ENCODE results near the gene UBE2M. TPM values are rescaled to one million over a fixed set of nuclear protein-coding genes. Genes with fewer than 3 reads are reported as not detected.
"Not testable (repeated sequence)": the region's sequence is repeated elsewhere in the genome, so short reads cannot be mapped to it uniquely, and the experiment has no call there.

UBE2M gene
- total RNA-seq, 1 donor from 2014 or later, result 130 TPM

- no peak for ATAC-seq
- intact Hi-C loops (cut with DNase I), result no loop called here
- DNase-seq (ENCODE audit: missing footprints), result no peak
Measured at GRCh38 chr19:58547323-58548312, 10.8 kb downstream of the UBE2M start.

- intact Hi-C loops (cut with DNase I), result no loop called here
- ATAC-seq (no peak), DNase-seq (ENCODE audit: missing footprints) (no peak)
Measured at GRCh38 chr19:58546019-58546530, 12.3 kb downstream of the UBE2M start.

- DNase-seq (ENCODE audit: missing footprints) (no peak), ATAC-seq (no peak)
- intact Hi-C loops (cut with DNase I), result no loop called here
Measured at GRCh38 chr19:58545286-58546018, 13.0 kb downstream of the UBE2M start.

DNA sequence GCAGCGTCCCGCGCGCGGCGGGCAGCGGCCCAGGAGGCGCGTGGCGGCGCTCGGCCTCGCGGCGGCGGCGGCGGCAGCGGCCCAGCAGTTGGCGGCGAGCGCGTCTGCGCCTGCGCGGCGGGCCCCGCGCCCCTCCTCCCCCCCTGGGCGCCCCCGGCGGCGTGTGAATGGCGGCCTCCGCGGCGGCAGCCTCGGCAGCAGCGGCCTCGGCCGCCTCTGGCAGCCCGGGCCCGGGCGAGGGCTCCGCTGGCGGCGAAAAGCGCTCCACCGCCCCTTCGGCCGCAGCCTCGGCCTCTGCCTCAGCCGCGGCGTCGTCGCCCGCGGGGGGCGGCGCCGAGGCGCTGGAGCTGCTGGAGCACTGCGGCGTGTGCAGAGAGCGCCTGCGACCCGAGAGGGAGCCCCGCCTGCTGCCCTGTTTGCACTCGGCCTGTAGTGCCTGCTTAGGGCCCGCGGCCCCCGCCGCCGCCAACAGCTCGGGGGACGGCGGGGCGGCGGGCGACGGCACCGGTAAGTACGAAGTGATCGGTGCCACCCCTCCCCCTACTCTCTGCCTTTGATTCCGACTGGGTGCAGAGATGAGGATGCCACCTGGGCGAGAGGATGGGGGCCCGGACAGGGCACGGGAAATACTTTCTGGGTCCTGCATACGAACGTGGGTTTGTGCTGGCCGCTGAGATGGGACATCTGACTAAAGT, 13.7 kb downstream of the UBE2M start:
- peak; percentile 8 for ATAC-seq
- peak; percentile 74 for DNase-seq (ENCODE audit: missing footprints)
- intact Hi-C loops (cut with DNase I), result no loop called here

GRCh38 chr19:58543826-58544590, 14.4 kb downstream of the UBE2M start, which contains the start of gene TRIM28:
TSS of gene TRIM28 (plus strand) at chr19:58544064. CDS start at chr19:58544758, 694 bp downstream.
- peak; percentile 98 for DNase-seq (ENCODE audit: missing footprints)
- peak; percentile 97 for ATAC-seq
- intact Hi-C loops (cut with DNase I), result loop anchor here (1.0 kb wide), 1 partner anchor 24 kb away; no protein-coding TSS in a partner anchor

- not testable (repeated sequence) for DNase-seq (ENCODE audit: missing footprints); ATAC-seq
- intact Hi-C loops (cut with DNase I), result loop anchor here (1.0 kb wide), 1 partner anchor 23 kb away; no protein-coding TSS in a partner anchor
Measured at GRCh38 chr19:58542641-58543372, 15.6 kb downstream of the UBE2M start.

DNA sequence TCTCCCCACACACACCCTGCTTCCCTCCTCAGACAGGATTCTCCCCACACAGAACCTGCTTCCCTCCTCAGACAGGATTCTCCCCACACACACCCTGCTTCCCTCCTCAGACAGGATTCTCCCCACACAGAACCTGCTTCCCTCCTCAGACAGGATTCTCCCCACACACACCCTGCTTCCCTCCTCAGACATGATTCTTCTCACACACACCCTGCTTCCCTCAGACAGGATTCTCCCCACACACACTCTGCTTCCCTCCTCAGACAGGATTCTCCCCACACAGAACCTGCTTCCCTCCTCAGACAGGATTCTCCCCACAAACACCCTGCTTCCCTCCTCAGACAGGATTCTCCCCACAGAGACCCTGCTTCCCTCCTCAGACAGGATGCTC, 19.2 kb downstream of the UBE2M start:
- ATAC-seq; DNase-seq (ENCODE audit: missing footprints); intact Hi-C loops (cut with DNase I): not testable (repeated sequence)

GRCh38 chr19:58538257-58539168, 19.9 kb downstream of the UBE2M start:
- DNase-seq (ENCODE audit: missing footprints) (no peak), ATAC-seq (no peak)
- intact Hi-C loops (cut with DNase I), result no loop called here

DNA sequence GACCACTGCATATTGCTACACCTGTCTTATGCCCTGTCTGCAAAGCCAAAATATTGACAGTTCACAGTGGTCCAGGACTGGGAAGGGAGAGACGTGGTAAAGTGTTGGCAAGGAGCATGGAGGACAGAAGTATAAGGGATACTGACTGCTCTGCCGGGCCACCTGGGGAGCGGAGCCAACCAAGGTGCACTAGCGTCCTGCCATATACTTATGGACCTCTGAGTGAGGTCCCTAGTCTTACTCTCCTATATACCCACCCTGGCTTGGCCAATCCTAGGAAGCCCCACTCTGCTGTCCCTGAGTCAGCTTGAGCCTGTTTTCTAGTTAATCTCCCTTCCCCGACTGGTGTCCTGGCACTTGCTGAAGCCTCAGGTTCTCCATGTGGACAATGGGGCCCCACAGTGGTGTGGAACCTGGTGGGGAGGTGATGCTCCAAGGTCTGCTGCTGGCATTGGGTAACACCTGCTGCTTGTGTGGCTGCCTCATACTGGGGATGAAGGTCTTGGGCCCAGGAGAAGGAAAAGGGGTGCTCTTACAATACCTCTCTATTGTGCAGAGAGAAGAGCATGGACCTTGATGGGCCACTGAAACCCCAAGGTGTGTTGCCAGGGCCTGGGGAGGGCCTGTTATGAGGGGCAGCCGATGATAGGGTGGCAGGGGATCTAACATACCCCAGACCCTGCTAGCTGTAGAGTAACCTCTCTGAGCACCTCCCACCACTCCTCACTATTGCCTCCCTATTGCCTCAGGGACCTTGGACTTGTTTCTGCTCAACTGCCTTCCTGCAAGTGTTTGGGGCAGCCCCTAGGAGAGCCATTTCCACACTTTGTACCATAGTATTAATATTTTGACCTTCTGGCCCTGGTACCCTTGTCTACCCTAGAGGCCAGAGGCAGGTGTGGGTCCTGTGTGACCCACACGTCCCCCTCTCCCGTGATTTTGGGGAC, 21.3 kb downstream of the UBE2M start:
- no peak for DNase-seq (ENCODE audit: missing footprints)
- no peak for ATAC-seq
- intact Hi-C loops (cut with DNase I), result no loop called here

- intact Hi-C loops (cut with DNase I), result no loop called here
- no peak for ATAC-seq
Measured at GRCh38 chr19:58535857-58536256, 22.6 kb downstream of the UBE2M start.

DNA sequence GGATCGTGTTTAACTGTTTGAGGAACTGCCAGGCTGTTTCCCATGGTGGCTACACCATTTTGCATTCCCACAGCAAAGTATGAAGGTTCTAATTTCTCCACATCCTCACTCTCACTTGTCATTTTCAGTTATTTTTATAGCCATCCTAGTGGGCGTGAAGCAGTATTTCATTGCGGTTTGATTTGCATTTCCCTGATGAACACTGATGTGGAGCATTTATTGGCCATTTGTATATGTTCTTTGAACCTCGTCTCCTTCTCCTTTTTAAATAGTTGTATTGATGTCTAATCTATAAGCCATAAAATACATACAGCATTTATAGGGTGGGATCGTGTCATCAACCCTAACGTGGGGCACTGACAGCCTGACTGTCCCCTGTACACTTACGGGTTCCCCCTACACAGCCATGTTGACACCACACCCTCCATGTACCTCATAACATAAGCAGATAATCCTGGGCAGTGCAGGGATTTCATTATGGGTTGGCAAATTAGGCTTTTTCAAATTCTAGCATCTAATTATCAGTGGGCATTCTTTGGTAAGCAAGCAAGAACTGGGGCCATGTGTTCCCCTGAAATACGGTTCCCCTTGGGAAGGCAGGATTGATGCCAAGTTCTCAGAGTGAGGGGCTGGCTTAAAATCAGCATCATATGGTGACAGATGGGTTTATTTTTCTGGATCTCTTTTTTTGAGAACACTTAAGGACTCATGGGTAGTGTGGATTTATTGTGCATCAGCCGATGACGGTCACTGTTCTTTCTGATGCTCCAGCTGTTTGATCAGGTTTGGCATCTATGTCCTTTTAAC, 27.2 kb downstream of the UBE2M start:
- intact Hi-C loops (cut with DNase I), result no loop called here
- no peak for ATAC-seq
- DNase-seq (ENCODE audit: missing footprints), result no peak

More at GRCh38 chr19:58535857-58536256, 22.6 kb downstream of the UBE2M start:
- no peak for DNase-seq (ENCODE audit: missing footprints)

DNA sequence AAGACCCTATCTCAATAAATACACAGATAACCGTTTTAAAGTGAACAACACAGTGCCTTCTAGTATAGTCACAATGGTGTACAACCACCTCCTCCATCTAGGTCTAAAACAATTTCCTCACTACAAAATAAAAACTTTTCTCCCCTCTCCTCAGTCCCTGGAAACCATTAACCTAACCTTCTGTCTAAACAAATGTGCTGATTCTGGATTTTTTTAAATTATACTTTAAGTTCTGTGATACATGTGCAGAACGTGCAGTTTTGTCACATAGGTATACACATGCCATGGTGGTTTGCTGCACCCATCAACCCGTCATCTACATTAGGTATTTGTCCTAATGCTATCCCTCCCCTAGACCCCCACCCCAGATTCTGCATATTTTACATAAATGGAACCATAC, 29.0 kb downstream of the UBE2M start:
- intact Hi-C loops (cut with DNase I), result no loop called here
- no peak for ATAC-seq
- no peak for DNase-seq (ENCODE audit: missing footprints)

- intact Hi-C loops (cut with DNase I), result no loop called here
- ATAC-seq (no peak), DNase-seq (ENCODE audit: missing footprints) (no peak)
Measured at GRCh38 chr19:58522709-58523108, 35.7 kb downstream of the UBE2M start.

DNA sequence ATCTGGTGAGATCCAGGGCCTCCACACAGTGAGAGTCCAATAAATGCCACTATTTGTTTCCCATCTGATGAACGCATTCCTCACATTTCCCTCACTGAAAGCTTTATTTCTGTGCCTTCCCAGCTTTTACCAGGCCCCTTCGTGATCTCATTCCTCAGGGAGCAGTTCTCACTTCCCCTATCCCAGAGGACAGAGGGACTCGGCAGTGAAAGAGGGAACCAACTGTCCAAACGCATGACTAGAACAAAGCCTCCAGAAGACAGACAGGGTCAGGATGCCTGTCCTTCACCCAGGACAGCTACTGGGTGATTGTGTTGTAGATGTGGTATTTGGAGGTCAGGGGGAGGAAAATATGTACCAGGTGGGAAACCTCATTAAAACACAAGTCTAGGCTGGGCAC, 36.8 kb downstream of the UBE2M start:
- no peak for ATAC-seq
- no peak for DNase-seq (ENCODE audit: missing footprints)
- intact Hi-C loops (cut with DNase I), result no loop called here

GRCh38 chr19:58520257-58520599, 38.2 kb downstream of the UBE2M start:
- DNase-seq (ENCODE audit: missing footprints) (no peak), ATAC-seq (peak; percentile 47)

More at GRCh38 chr19:58520257-58520599, 38.2 kb downstream of the UBE2M start:
- intact Hi-C loops (cut with DNase I), result loop anchor here (1.0 kb wide), 1 partner anchor 23 kb away; no protein-coding TSS in a partner anchor

Measured in Right ventricle myocardium inferior (tissue), 1 donor.